Lower leg skin (tissue), 4 donors: Measurements from ENCODE around the gene GGA1. TPM values are rescaled to one million over a fixed set of nuclear protein-coding genes. Genes with fewer than 3 reads are reported as not detected.

Source experiments
- DNase-seq, 2 donors: peaks; one replicate each; pipeline ENCODE4 v3.0.0-alpha.2; 2019; ENCODE audit warnings: low spot score in 2 of 2
- H3K4me3 ChIP-seq: fragments of 200-600 bp; sonication (generic); 2 replicates; pipeline ENCODE4 v1.5.1; 2017; ENCODE audit warnings: mild to moderate bottlenecking, low read depth; ENCODE audit not compliant: poor library complexity, severe bottlenecking
- POLR2A ChIP-seq, 2 donors: fragments of 450-650 bp; IDR thresholded peaks; one replicate each; pipeline ENCODE4 v1.6.1; 2016 to 2017; ENCODE audit warnings: antibody characterized with exemption in 2 of 2, mild to moderate bottlenecking in 1 of 2, moderate library complexity in 1 of 2
- WGBS, 2 donors: methylation state at CpG; one replicate each; pipeline ENCODE4 v1.1.5; 2018; 5-methylcytosine and 5-hydroxymethylcytosine counted together
- intact Hi-C: fragments of 100-400 bp; cut with DNase I; formaldehyde crosslinking; loops from one replicate; pipeline ENCODE4 v1.15.0; 2023; ENCODE audit warnings: low total_unique reads
- total RNA-seq, 4 donors: library from RNA; depleted of rRNA; stranded (reverse); fragments of >200 nt; gene quantifications; one replicate each; pipeline ENCODE4 v1.1.0, GENCODE V29; 2016
- TF ChIP-seq, protein P1 (sequence below), 3 donors: fragments of 450-650 bp; IDR thresholded peaks; one replicate each; pipeline ENCODE4 v1.5.1; 2016; ENCODE audit warnings: antibody characterized with exemption in 3 of 3, mild to moderate bottlenecking in 3 of 3, moderate library complexity in 2 of 3

The GGA1 gene
- total RNA-seq, 4 donors from 2014 or later = 50.3 to 66.0 (median 53.6) TPM

DNA sequence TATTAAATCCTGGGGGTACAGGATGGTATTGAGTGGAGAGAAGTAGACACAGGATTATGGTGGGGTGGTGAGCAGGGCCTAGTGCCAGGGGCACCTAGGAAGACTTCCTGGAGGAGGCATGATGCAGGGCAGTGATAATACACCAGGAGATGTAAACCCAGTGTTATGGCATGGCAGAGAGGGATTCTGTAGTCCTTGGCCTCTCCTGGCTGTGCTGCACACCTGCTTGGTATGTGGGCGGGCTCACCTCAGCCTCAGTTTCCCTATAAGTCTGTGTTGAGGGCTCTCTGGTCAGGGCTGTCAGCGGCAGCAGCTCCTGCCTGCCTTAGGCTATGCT is 52.0 kb downstream of the GGA1 start:
- 64 to 67% methylated on average over 2 of the region's 2 CpGs for WGBS, 2 donors
- TF ChIP-seq POLR2A (IDR thresholded peaks at IDR 0.05) = no peak
- TF ChIP-seq, protein P1, sequence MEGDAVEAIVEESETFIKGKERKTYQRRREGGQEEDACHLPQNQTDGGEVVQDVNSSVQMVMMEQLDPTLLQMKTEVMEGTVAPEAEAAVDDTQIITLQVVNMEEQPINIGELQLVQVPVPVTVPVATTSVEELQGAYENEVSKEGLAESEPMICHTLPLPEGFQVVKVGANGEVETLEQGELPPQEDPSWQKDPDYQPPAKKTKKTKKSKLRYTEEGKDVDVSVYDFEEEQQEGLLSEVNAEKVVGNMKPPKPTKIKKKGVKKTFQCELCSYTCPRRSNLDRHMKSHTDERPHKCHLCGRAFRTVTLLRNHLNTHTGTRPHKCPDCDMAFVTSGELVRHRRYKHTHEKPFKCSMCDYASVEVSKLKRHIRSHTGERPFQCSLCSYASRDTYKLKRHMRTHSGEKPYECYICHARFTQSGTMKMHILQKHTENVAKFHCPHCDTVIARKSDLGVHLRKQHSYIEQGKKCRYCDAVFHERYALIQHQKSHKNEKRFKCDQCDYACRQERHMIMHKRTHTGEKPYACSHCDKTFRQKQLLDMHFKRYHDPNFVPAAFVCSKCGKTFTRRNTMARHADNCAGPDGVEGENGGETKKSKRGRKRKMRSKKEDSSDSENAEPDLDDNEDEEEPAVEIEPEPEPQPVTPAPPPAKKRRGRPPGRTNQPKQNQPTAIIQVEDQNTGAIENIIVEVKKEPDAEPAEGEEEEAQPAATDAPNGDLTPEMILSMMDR (IDR thresholded peaks at IDR 0.05) = no peak
- DNase-seq = no peak
- intact Hi-C loops = no loop called here
- H3K4me3 ChIP-seq = no peak overlapping the region

DNA sequence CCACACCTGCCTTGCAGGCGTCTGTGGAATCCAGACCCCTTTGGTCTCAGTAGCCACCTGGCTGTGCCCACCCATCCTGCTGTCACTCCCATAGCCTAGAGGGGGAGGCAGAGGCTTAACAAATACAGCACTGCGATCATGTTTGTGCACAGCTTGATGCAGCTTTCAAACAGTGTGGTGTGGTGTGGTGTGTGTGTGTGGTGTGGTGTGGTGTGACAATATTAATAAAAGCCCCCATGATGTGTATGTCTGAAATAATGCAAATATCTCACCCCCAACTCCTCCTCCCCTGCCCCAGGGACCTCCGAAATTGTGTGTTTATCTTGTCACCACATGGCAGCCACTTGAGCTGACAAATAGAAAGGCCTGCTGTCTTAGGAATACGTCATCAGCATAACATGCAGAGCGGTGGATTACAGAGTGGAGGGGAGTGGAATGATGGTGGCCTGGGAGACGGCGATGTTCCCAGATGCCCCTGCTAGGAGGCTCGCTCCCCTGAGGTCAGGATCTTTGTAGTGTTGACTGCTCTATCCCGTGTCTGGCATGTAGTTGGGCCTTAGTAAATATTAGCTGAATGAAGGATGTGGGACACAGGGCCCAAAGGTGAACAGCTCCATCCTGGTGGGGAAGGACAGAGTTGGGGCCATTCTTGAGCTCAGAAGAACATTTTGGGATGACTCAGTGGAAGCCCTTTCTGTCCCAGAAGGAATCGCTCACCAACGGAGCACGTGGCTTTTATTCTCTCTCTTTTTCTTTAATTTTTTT is 52.7 kb downstream of the GGA1 start:
- 48 to 49% methylated on average over 12 of the region's 12 CpGs for WGBS, 2 donors
- intact Hi-C loops = no loop called here
- no peak for TF ChIP-seq POLR2A (IDR thresholded peaks at IDR 0.05)
- TF ChIP-seq, protein P1 (IDR thresholded peaks at IDR 0.05) = no peak
- H3K4me3 ChIP-seq = no peak overlapping the region
- DNase-seq = no peak

- no peak overlapping the region for H3K4me3 ChIP-seq
- 84 to 87% methylated on average over 5 of the region's 5 CpGs for WGBS, 2 donors
- intact Hi-C loops = no loop called here
- DNase-seq = no peak
- TF ChIP-seq POLR2A (IDR thresholded peaks at IDR 0.05) = no peak
- TF ChIP-seq, protein P1 (IDR thresholded peaks at IDR 0.05) = no peak
These were observed 53.4 kb downstream of the GGA1 start for GRCh38 chr22:37662039-37662438.

- whole genome bisulfite sequencing, 2 donors = 84% methylated on average over 16 of the region's 16 CpGs
- no peak overlapping the region for H3K4me3 ChIP-seq
- DNase-seq = no peak
- intact Hi-C loops = no loop called here
- TF ChIP-seq, protein P1 (IDR thresholded peaks at IDR 0.05) = no peak
- TF ChIP-seq POLR2A (IDR thresholded peaks at IDR 0.05) = no peak
These were observed 55.0 kb downstream of the GGA1 start for GRCh38 chr22:37663521-37664140.

- no peak for DNase-seq
- WGBS, 2 donors = 71 to 85% methylated on average over 16 of the region's 16 CpGs
- intact Hi-C loops = no loop called here
These were observed 55.8 kb downstream of the GGA1 start for GRCh38 chr22:37664249-37665101.

More at GRCh38 chr22:37664249-37665101, 55.8 kb downstream of the GGA1 start:
- no peak overlapping the region for H3K4me3 ChIP-seq
- TF ChIP-seq, protein P1 (IDR thresholded peaks at IDR 0.05) = no peak
- TF ChIP-seq POLR2A (IDR thresholded peaks at IDR 0.05) = no peak
